Thyroid gland (tissue), 4 donors: ENCODE data around the gene BTG1. TPM values are rescaled to one million over a fixed set of nuclear protein-coding genes. Genes with fewer than 3 reads are reported as not detected.
"Not testable (repeated sequence)": the region's sequence is repeated elsewhere in the genome, so short reads cannot be mapped to it uniquely, and the experiment has no call there.

Experiments
- DNase-seq, 2 donors: peaks; one replicate each; pipeline ENCODE4 v3.0.0-alpha.2; 2019
- H3K27ac ChIP-seq, 3 donors: fragments of 200-600 bp; sonication (generic); 1 replicate in 2 of 3; 2 replicates in 1 of 3; pipeline ENCODE4 v1.5.1; 2016 to 2019; ENCODE audit warnings: mild to moderate bottlenecking in 1 of 3, moderate library complexity in 1 of 3
- H3K27me3 ChIP-seq: fragments of 200-600 bp; sonication (generic); one replicate; pipeline ENCODE4 v1.5.1; 2019
- H3K36me3 ChIP-seq, 2 donors: fragments of 200-600 bp; sonication (generic); one replicate each; pipeline ENCODE4 v1.5.1; 2016 to 2019
- H3K4me1 ChIP-seq, 2 donors: fragments of 200-600 bp; sonication (generic); one replicate each; pipeline ENCODE4 v1.5.1; 2017 to 2019
- H3K4me3 ChIP-seq, 3 donors: fragments of 200-600 bp; sonication (generic); replicated peaks in 1 of 3; 1 replicate in 2 of 3; 2 replicates in 1 of 3; pipeline ENCODE4 v1.5.1; 2016; ENCODE audit warnings: mild to moderate bottlenecking in 1 of 3
- H3K9me3 ChIP-seq: fragments of 200-600 bp; sonication (generic); one replicate; pipeline ENCODE4 v1.5.1; 2017
- CTCF ChIP-seq, 6 experiments: fragments of 200-600 bp in 3 of 6; fragments of 450-650 bp in 3 of 6; sonication (generic) in 3 of 6; IDR thresholded peaks; one replicate each; pipeline ENCODE4 v1.5.1; 2016 to 2019; ENCODE audit warnings: antibody characterized with exemption in 6 of 6, mild to moderate bottlenecking in 2 of 6, inconsistent platforms in 1 of 6, moderate library complexity in 1 of 6
- POLR2A ChIP-seq, 2 donors: fragments of 450-650 bp; IDR thresholded peaks; one replicate each; pipeline ENCODE4 v1.6.1; 2017; ENCODE audit warnings: antibody characterized with exemption in 2 of 2, mild to moderate bottlenecking in 2 of 2, moderate library complexity in 1 of 2
- WGBS, 2 donors: methylation state at CpG; one replicate each; pipeline ENCODE4 v1.1.5; 2017; 5-methylcytosine and 5-hydroxymethylcytosine counted together
- intact Hi-C: fragments of 100-400 bp; cut with DNase I; formaldehyde crosslinking; loops from one replicate; pipeline ENCODE4 v1.15.1; 2023
- total RNA-seq, 4 donors: library from RNA; depleted of rRNA; stranded (reverse); fragments of >200 nt; gene quantifications; one replicate each; pipeline ENCODE4 v1.2.3, GENCODE V29; 2016

The BTG1 gene
- total RNA-seq, 4 donors from 2014 or later = 21.9 to 28.1 (median 24.3) TPM

- H3K27ac ChIP-seq = peak overlapping the region; percentile 6 to 100 (median 14)
- H3K4me3 ChIP-seq = peak overlapping the region in 2 of 3 donors; percentile 1 to 19
- peak in 1 of 2 donors; percentile 20 for DNase-seq
- H3K27me3 ChIP-seq = no peaks in the 10 kb centered on the region
- intact Hi-C loops = loop anchor here (10.0 kb wide), 2 partner anchors 325 to 505 kb away; no protein-coding TSS in a partner anchor
- peak in 1 of 2 donors; percentile 21 for TF ChIP-seq POLR2A (IDR thresholded peaks at IDR 0.05)
- no peak for TF ChIP-seq CTCF (IDR thresholded peaks at IDR 0.05)
- H3K4me1 ChIP-seq = peaks cover 25 to 58% of the 10 kb centered on the region in 2 donors
- 6 to 11% methylated on average over 2 of the region's 2 CpGs for WGBS, 2 donors
- no peaks in the 10 kb centered on the region for H3K36me3 ChIP-seq
- H3K9me3 ChIP-seq = no peaks in the 10 kb centered on the region
Measured at GRCh38 chr12:92139634-92140150, 6.0 kb downstream of the BTG1 start.

GRCh38 chr12:92138626-92139025 is 7.0 kb downstream of the BTG1 start:
- H3K4me3 ChIP-seq = peak overlapping the region in 1 of 3 donors; percentile 12
- no peaks in the 10 kb centered on the region for H3K27me3 ChIP-seq
- no peak for TF ChIP-seq POLR2A (IDR thresholded peaks at IDR 0.05)
- no peak for TF ChIP-seq CTCF (IDR thresholded peaks at IDR 0.05)
- no peaks in the 10 kb centered on the region for H3K36me3 ChIP-seq
- H3K9me3 ChIP-seq = no peaks in the 10 kb centered on the region
- no peak overlapping the region for H3K27ac ChIP-seq
- peaks cover 36 to 68% of the 10 kb centered on the region in 2 donors for H3K4me1 ChIP-seq
- intact Hi-C loops = no loop called here
- DNase-seq = no peak

GRCh38 chr12:92138144-92138543 is 7.5 kb downstream of the BTG1 start:
- Histone ChIP-seq H3K9me3 (no peaks in the 10 kb centered on the region), H3K27me3 (no peaks in the 10 kb centered on the region), H3K36me3 (no peaks in the 10 kb centered on the region), H3K4me1 (peaks cover 40 to 70% of the 10 kb centered on the region in 2 donors), H3K4me3 (peak overlapping the region in 1 of 3 donors; percentile 12), H3K27ac (no peak overlapping the region)
- intact Hi-C loops = no loop called here
- 88 to 90% methylated on average over 1 of the region's 1 CpG for WGBS, 2 donors
- TF ChIP-seq CTCF (IDR thresholded peaks at IDR 0.05) = no peak
- no peak for DNase-seq

- TF ChIP-seq CTCF (IDR thresholded peaks at IDR 0.05) (no peak), POLR2A (IDR thresholded peaks at IDR 0.05) (no peak)
- Histone ChIP-seq H3K4me3 (no peak overlapping the region), H3K27me3 (no peaks in the 10 kb centered on the region), H3K9me3 (no peaks in the 10 kb centered on the region), H3K36me3 (no peaks in the 10 kb centered on the region), H3K4me1 (peaks cover 40 to 67% of the 10 kb centered on the region in 2 donors), H3K27ac (no peak overlapping the region)
- intact Hi-C loops = no loop called here
- WGBS, 2 donors = 74 to 80% methylated on average over 3 of the region's 3 CpGs
- DNase-seq = no peak
Measured at GRCh38 chr12:92136965-92137721, 8.5 kb downstream of the BTG1 start.

GRCh38 chr12:92136026-92136730 is 9.5 kb downstream of the BTG1 start:
- TF ChIP-seq CTCF (IDR thresholded peaks at IDR 0.05) (no peak), POLR2A (IDR thresholded peaks at IDR 0.05) (no peak)
- DNase-seq = no peak
- H3K27me3 ChIP-seq = no peaks in the 10 kb centered on the region
- intact Hi-C loops = no loop called here
- 87% methylated on average over 8 of the region's 8 CpGs for WGBS, 2 donors
- peaks cover 47 to 70% of the 10 kb centered on the region in 2 donors for H3K4me1 ChIP-seq
- H3K27ac ChIP-seq = no peak overlapping the region
- H3K36me3 ChIP-seq = no peaks in the 10 kb centered on the region
- H3K9me3 ChIP-seq = no peaks in the 10 kb centered on the region
- no peak overlapping the region for H3K4me3 ChIP-seq

- H3K9me3 ChIP-seq, DNase-seq, H3K4me3 ChIP-seq, H3K27me3 ChIP-seq, intact Hi-C loops, H3K36me3 ChIP-seq, H3K27ac ChIP-seq: not testable (repeated sequence)
- H3K4me1 ChIP-seq = peaks cover 48 to 75% of the 10 kb centered on the region in 2 donors
- WGBS, 2 donors = 97 to 99% methylated on average over 8 of the region's 8 CpGs
Measured at GRCh38 chr12:92135541-92135940, 10.1 kb downstream of the BTG1 start.
